Fibroblast of skin of left quadriceps (primary cell): ENCODE data around the gene LHFPL2.

Experiments used
- DNase-seq, 2 experiments: peaks; one replicate each; pipeline ENCODE4 v3.0.0-alpha.2; 2013; ENCODE audit warnings: low read depth in 2 of 2

Gene LHFPL2

GRCh38 chr5:78597068-78597973, 51.3 kb downstream of the LHFPL2 start:
- DNase-seq = no peak

GRCh38 chr5:78595458-78595921, 53.1 kb downstream of the LHFPL2 start:
- DNase-seq = no peak

- peak; percentile 86 to 87 for DNase-seq
Observed at GRCh38 chr5:78594610-78595457, 53.7 kb downstream of the LHFPL2 start.

GRCh38 chr5:78594021-78594420, 54.6 kb downstream of the LHFPL2 start:
- no peak for DNase-seq

GRCh38 chr5:78593465-78593864, 55.1 kb downstream of the LHFPL2 start:
- no peak for DNase-seq

GRCh38 chr5:78592735-78593386, 55.7 kb downstream of the LHFPL2 start:
- DNase-seq = no peak

GRCh38 chr5:78591972-78592700, 56.4 kb downstream of the LHFPL2 start:
- no peak for DNase-seq

GRCh38 chr5:78591138-78591612, 57.4 kb downstream of the LHFPL2 start:
- DNase-seq = peak in 1 of 2 experiments; percentile 42

GRCh38 chr5:78589923-78590322, 58.6 kb downstream of the LHFPL2 start:
- no peak for DNase-seq

GRCh38 chr5:78588507-78588906, 60.1 kb downstream of the LHFPL2 start:
- DNase-seq = no peak

- peak in 1 of 2 experiments; percentile 41 for DNase-seq
Observed at GRCh38 chr5:78587775-78588291, 60.7 kb downstream of the LHFPL2 start.

GRCh38 chr5:78587081-78587774, 61.3 kb downstream of the LHFPL2 start:
- no peak for DNase-seq

- peak; percentile 94 to 95 for DNase-seq
Observed at GRCh38 chr5:78586251-78586650, 62.3 kb downstream of the LHFPL2 start.

GRCh38 chr5:78578015-78578414, 70.6 kb downstream of the LHFPL2 start:
- no peak for DNase-seq

- no peak for DNase-seq
Observed at GRCh38 chr5:78577071-78577807, 71.3 kb downstream of the LHFPL2 start.

GRCh38 chr5:78576376-78576775, 72.2 kb downstream of the LHFPL2 start:
- no peak for DNase-seq

GRCh38 chr5:78574731-78575161, 73.8 kb downstream of the LHFPL2 start:
- no peak for DNase-seq

- DNase-seq = no peak
Observed at GRCh38 chr5:78574131-78574673, 74.4 kb downstream of the LHFPL2 start.

GRCh38 chr5:78573318-78573717, 75.3 kb downstream of the LHFPL2 start:
- no peak for DNase-seq
